ENCODE data around the gene CRISP3. TPM values are rescaled to one million over a fixed set of nuclear protein-coding genes. Genes with fewer than 3 reads are reported as not detected.
"Not testable (repeated sequence)": the region's sequence is repeated elsewhere in the genome, so short reads cannot be mapped to it uniquely, and the experiment has no call there.

CRISP3 gene
- total RNA-seq, 1 donor from 2014 or later, result not detected

DNA sequence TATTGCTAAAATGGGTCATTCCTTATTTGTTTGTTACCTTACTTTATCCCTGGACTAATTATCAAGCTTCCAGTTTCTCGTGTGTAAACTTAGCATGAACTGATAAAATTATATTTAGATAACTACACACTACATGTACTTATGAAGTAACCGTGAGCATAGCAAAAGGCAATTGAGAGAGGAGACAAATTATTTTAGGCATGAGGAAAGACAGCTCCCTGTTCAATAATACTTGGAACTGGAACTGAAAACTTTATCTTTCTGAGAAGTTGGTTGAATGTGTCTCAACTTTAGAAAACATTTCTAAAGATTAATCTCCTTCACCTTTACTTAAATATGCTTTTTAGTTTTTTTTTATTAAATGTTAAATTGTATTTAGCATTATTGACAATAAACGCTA is 11.4 kb downstream of the CRISP3 start:
- DNase-seq, result no peak
- TF ChIP-seq, protein P1, sequence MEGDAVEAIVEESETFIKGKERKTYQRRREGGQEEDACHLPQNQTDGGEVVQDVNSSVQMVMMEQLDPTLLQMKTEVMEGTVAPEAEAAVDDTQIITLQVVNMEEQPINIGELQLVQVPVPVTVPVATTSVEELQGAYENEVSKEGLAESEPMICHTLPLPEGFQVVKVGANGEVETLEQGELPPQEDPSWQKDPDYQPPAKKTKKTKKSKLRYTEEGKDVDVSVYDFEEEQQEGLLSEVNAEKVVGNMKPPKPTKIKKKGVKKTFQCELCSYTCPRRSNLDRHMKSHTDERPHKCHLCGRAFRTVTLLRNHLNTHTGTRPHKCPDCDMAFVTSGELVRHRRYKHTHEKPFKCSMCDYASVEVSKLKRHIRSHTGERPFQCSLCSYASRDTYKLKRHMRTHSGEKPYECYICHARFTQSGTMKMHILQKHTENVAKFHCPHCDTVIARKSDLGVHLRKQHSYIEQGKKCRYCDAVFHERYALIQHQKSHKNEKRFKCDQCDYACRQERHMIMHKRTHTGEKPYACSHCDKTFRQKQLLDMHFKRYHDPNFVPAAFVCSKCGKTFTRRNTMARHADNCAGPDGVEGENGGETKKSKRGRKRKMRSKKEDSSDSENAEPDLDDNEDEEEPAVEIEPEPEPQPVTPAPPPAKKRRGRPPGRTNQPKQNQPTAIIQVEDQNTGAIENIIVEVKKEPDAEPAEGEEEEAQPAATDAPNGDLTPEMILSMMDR (IDR thresholded peaks at IDR 0.05; ENCODE audit: borderline replicate concordance), result no peak
- no peaks in the 10 kb centered on the region for H3K9me3 ChIP-seq (replicated peaks)
- H3K36me3 ChIP-seq, result no peaks in the 10 kb centered on the region
- no peaks in the 10 kb centered on the region for H3K27me3 ChIP-seq (ENCODE audit: low read depth)
- no peak overlapping the region for H3K4me3 ChIP-seq
- H3K27ac ChIP-seq (replicated peaks), result no peak overlapping the region
- intact Hi-C loops (cut with micrococcal nuclease), result no loop called here
- H3K4me1 ChIP-seq, result no peaks in the 10 kb centered on the region

GRCh38 chr6:49730251-49730650 is 13.9 kb downstream of the CRISP3 start:
- H3K4me1 ChIP-seq, result no peaks in the 10 kb centered on the region
- no peak overlapping the region for H3K27ac ChIP-seq (replicated peaks)
- no peaks in the 10 kb centered on the region for H3K27me3 ChIP-seq (ENCODE audit: low read depth)
- H3K4me3 ChIP-seq, result no peak overlapping the region
- intact Hi-C loops (cut with micrococcal nuclease), result no loop called here
- TF ChIP-seq, protein P1 (IDR thresholded peaks at IDR 0.05; ENCODE audit: borderline replicate concordance), result no peak
- H3K9me3 ChIP-seq (replicated peaks), result peaks cover 4% of the 10 kb centered on the region
- H3K36me3 ChIP-seq, result no peaks in the 10 kb centered on the region
- no peak for DNase-seq

- H3K36me3 ChIP-seq; intact Hi-C loops (cut with micrococcal nuclease); DNase-seq: not testable (repeated sequence)
These were observed 20.3 kb downstream of the CRISP3 start for GRCh38 chr6:49723917-49724316.

DNA sequence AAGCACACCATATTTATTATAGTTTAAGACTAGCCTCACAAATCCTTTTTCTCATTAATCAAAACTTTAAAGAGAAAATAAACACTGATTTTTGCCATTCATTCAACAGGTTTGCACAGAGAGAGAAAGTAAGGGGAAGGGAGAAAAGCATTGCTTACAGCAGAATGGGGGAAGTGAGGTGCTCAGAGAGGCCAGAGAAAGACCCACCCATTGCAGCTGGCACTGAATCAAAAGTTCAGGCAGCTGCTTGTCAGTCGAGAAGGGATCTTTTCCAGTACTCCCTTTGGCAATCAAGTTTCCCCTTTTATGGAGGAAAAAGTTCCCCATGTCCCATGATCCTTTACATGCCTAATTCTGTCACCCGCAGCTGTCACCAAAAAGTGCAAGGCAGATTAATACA is 22.9 kb downstream of the CRISP3 start:
- no peaks in the 10 kb centered on the region for H3K36me3 ChIP-seq
- no peak overlapping the region for H3K4me3 ChIP-seq
- DNase-seq, result no peak
- intact Hi-C loops (cut with micrococcal nuclease), result no loop called here
- no peaks in the 10 kb centered on the region for H3K27me3 ChIP-seq (ENCODE audit: low read depth)
- H3K4me1 ChIP-seq, result no peaks in the 10 kb centered on the region
- H3K27ac ChIP-seq (replicated peaks), result no peak overlapping the region
- H3K9me3 ChIP-seq (replicated peaks), result peaks cover 19% of the 10 kb centered on the region
- TF ChIP-seq, protein P1 (IDR thresholded peaks at IDR 0.05; ENCODE audit: borderline replicate concordance), result no peak

More at GRCh38 chr6:49723917-49724316, 20.3 kb downstream of the CRISP3 start:
- not testable (repeated sequence) for H3K27ac ChIP-seq (replicated peaks); H3K27me3 ChIP-seq (ENCODE audit: low read depth); H3K4me3 ChIP-seq; H3K4me1 ChIP-seq
- H3K9me3 ChIP-seq (replicated peaks), result peaks cover 19% of the 10 kb centered on the region

DNA sequence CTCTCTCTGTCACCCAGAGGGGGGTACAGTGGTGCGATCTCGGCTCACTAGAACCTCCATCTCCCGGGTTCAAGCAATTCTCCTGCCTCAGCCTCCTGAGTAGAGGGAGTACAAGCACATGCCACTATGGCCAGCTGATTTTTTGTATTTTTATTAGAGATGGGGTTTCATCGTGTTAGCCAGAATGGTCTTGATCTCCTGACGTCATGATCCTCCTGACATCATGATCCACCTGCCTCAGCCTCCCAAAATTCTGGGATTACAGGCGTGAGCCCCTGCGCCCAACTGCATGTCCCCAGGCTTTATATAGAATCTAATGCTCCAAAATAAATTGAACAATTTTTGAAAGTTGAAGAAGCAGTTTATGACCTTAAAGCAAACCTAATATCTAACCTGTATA is 23.8 kb downstream of the CRISP3 start:
- H3K9me3 ChIP-seq (replicated peaks), result peaks cover 14% of the 10 kb centered on the region
- TF ChIP-seq, protein P1 (IDR thresholded peaks at IDR 0.05; ENCODE audit: borderline replicate concordance), result no peak
- H3K36me3 ChIP-seq, result no peaks in the 10 kb centered on the region
- H3K27ac ChIP-seq (replicated peaks), result no peak overlapping the region
- intact Hi-C loops (cut with micrococcal nuclease), result no loop called here
- no peaks in the 10 kb centered on the region for H3K4me1 ChIP-seq
- H3K4me3 ChIP-seq, result no peak overlapping the region
- no peak for DNase-seq
- H3K27me3 ChIP-seq (ENCODE audit: low read depth), result no peaks in the 10 kb centered on the region

DNA sequence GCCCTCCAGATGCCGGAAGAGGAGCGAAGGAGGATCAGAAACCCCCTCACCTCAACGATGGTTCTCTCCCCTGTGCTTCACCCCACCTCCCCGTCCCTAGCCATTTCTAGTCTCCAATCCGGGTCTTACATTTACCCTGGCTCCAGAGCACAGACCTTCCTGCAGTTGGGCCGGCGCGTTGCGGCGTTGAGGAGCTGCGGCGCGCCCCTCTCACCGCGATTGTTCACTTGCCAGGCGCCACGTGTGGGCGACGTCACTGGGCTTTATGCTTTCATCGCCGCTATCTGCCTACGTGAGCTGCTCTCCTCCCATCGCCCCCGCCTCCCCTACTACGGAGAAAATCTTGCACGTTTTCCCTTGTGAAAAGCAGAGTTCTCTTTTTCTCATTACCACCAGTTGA is 30.8 kb downstream of the CRISP3 start, which contains the start of gene CRISP2:
TSS of gene CRISP2 (minus strand) at position 198 of the 400 bp plus-strand sequence. CDS start 4,347 bp downstream, outside the sequence.
- TF ChIP-seq, protein P1 (IDR thresholded peaks at IDR 0.05; ENCODE audit: borderline replicate concordance), result no peak
- peaks cover 21% of the 10 kb centered on the region for H3K27me3 ChIP-seq (ENCODE audit: low read depth)
- DNase-seq, result no peak
- no peak within 1 kb of the TSS for H3K27ac ChIP-seq (replicated peaks)
- intact Hi-C loops (cut with micrococcal nuclease), result no loop called here
- no peaks in the 10 kb centered on the region for H3K36me3 ChIP-seq
- H3K4me1 ChIP-seq, result no peaks in the 10 kb centered on the region
- no peaks in the 10 kb centered on the region for H3K9me3 ChIP-seq (replicated peaks)
- no peak within 1 kb of the TSS for H3K4me3 ChIP-seq
